DOHH2 (cell line): Measurements from ENCODE around the gene BBS9.

ENCODE experiments used
- H3F3A ChIP-seq: fragments of 200-600 bp; sonication (generic), shearing (Covaris generic); 2 replicates; pipeline ENCODE4 v1.6.0; 2016; ENCODE audit warnings: antibody characterized with exemption, mild to moderate bottlenecking; ENCODE audit not compliant: control insufficient read depth, insufficient read depth
- H3K27ac ChIP-seq: fragments of 200-600 bp; sonication (generic); 2 replicates; pipeline ENCODE4 v1.5.1; 2014; ENCODE audit warnings: low read depth, mild to moderate bottlenecking, low read length, moderate library complexity
- H3K27me3 ChIP-seq: fragments of 200-600 bp; sonication (generic); 2 replicates; pipeline ENCODE4 v1.6.1; 2014; ENCODE audit warnings: mild to moderate bottlenecking, low read length, mixed read lengths; ENCODE audit not compliant: control insufficient read depth
- H3K36me3 ChIP-seq: fragments of 200-600 bp; sonication (generic); 2 replicates; pipeline ENCODE4 v1.6.1; 2014; ENCODE audit warnings: mild to moderate bottlenecking, low read length, moderate library complexity, mixed read lengths; ENCODE audit not compliant: control insufficient read depth
- H3K4me1 ChIP-seq: fragments of 200-600 bp; sonication (generic); 2 replicates; pipeline ENCODE4 v1.6.1; 2014; ENCODE audit warnings: mild to moderate bottlenecking, low read length, mixed read lengths; ENCODE audit not compliant: control insufficient read depth
- H3K4me2 ChIP-seq: fragments of 200-600 bp; sonication (generic); 2 replicates; pipeline ENCODE4 v1.6.0; 2014; ENCODE audit warnings: mild to moderate bottlenecking, low read length, moderate library complexity
- H3K4me3 ChIP-seq: fragments of 200-600 bp; sonication (generic); 2 replicates; pipeline ENCODE4 v1.5.1; 2014; ENCODE audit warnings: mild to moderate bottlenecking, low read length, mixed read lengths
- H3K79me2 ChIP-seq: fragments of 200-600 bp; sonication (generic); 2 replicates; pipeline ENCODE4 v1.6.1; 2014; ENCODE audit warnings: mild to moderate bottlenecking, low read length, mixed read lengths; ENCODE audit not compliant: control insufficient read depth
- H3K9me2 ChIP-seq: fragments of 200-600 bp; sonication (generic); replicated peaks from 2 replicates; pipeline ENCODE4 v1.6.1; 2014; ENCODE audit warnings: mild to moderate bottlenecking, low read length, mixed read lengths; ENCODE audit not compliant: control insufficient read depth
- H3K9me3 ChIP-seq: fragments of 200-600 bp; sonication (generic); 2 replicates; pipeline ENCODE4 v1.6.1; 2014; ENCODE audit warnings: antibody characterized with exemption, low read length, mixed read lengths; ENCODE audit not compliant: control insufficient read depth, insufficient read depth
- H4K20me1 ChIP-seq: fragments of 200-600 bp; sonication (generic); 2 replicates; pipeline ENCODE4 v1.6.0; 2014; ENCODE audit warnings: low read depth, mild to moderate bottlenecking, antibody characterized with exemption, low read length, moderate library complexity; ENCODE audit not compliant: control insufficient read depth, insufficient read depth
- EZH2phosphoT487 ChIP-seq: fragments of 200-600 bp; sonication (generic); IDR thresholded peaks from 2 replicates; pipeline ENCODE4 v1.6.1; 2017; ENCODE audit warnings: borderline replicate concordance, mild to moderate bottlenecking, antibody characterized with exemption, low read length, moderate library complexity, mixed read lengths
- TF ChIP-seq, protein P1 (sequence below): fragments of 200-600 bp; sonication (generic); IDR thresholded peaks from one replicate; pipeline ENCODE4 v1.5.1; 2014; ENCODE audit warnings: antibody characterized with exemption, mild to moderate bottlenecking, low read depth, low read length; ENCODE audit not compliant: poor library complexity, severe bottlenecking

Gene BBS9

DNA sequence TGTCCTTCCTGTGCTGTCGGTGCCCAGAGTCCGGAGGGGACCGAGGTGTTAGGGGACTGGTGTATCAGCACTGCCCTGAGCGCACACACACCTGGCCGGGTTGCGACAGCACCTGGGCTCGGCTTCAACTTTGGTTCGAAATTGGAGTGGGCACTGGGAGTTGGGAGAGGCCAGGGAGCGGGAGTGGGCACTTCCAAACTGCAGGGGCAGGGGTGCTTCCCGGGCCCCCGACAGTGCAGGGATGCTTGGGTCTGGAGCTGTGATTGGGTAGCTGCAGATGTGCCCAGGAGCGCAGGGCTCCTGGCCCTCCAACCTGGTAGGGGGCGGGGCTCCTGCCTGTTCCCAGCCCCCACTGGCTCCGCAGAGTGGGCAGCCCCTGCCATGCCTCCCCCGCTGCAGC is 7.7 kb downstream of the BBS9 start:
- no peaks in the 10 kb centered on the region for H3K27me3 ChIP-seq
- no peaks in the 10 kb centered on the region for H4K20me1 ChIP-seq
- H3K9me2 ChIP-seq: no peaks in the 10 kb centered on the region
- H3K27ac ChIP-seq: no peak overlapping the region
- H3F3A ChIP-seq: no peaks in the 10 kb centered on the region
- H3K4me2 ChIP-seq: no peak overlapping the region
- no peaks in the 10 kb centered on the region for H3K36me3 ChIP-seq
- H3K9me3 ChIP-seq: peaks cover 7% of the 10 kb centered on the region
- H3K4me1 ChIP-seq: no peaks in the 10 kb centered on the region
- no peak for TF ChIP-seq EZH2phosphoT487
- TF ChIP-seq, protein P1, sequence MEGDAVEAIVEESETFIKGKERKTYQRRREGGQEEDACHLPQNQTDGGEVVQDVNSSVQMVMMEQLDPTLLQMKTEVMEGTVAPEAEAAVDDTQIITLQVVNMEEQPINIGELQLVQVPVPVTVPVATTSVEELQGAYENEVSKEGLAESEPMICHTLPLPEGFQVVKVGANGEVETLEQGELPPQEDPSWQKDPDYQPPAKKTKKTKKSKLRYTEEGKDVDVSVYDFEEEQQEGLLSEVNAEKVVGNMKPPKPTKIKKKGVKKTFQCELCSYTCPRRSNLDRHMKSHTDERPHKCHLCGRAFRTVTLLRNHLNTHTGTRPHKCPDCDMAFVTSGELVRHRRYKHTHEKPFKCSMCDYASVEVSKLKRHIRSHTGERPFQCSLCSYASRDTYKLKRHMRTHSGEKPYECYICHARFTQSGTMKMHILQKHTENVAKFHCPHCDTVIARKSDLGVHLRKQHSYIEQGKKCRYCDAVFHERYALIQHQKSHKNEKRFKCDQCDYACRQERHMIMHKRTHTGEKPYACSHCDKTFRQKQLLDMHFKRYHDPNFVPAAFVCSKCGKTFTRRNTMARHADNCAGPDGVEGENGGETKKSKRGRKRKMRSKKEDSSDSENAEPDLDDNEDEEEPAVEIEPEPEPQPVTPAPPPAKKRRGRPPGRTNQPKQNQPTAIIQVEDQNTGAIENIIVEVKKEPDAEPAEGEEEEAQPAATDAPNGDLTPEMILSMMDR: no peak
- no peak overlapping the region for H3K4me3 ChIP-seq
- H3K79me2 ChIP-seq: no peaks in the 10 kb centered on the region

DNA sequence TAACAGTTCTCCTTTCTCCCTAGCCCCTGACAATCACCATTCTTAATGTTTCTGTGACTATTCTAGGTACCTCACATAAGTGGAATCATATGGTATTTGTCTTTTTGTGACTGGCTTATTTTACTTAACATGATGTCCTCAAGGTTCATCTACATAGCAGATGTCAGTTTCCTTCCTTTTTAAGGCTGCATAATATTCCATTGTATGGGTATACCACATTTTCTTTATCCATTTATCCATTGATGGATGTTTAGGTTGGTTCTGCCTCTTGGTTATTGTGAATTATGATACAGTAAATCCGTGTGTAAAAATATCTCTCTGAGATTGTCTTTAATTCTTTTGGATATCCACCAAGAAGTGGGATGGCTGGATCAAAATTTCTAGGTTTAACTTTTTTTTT is 13.2 kb downstream of the BBS9 start:
- no peaks in the 10 kb centered on the region for H3K9me3 ChIP-seq
- H3K4me2 ChIP-seq: no peak overlapping the region
- H3F3A ChIP-seq: no peaks in the 10 kb centered on the region
- H3K4me3 ChIP-seq: no peak overlapping the region
- H3K27ac ChIP-seq: no peak overlapping the region
- TF ChIP-seq, protein P1: no peak
- no peak for TF ChIP-seq EZH2phosphoT487
- H3K79me2 ChIP-seq: no peaks in the 10 kb centered on the region
- no peaks in the 10 kb centered on the region for H3K9me2 ChIP-seq
- H3K36me3 ChIP-seq: no peaks in the 10 kb centered on the region
- H3K27me3 ChIP-seq: no peaks in the 10 kb centered on the region
- H3K4me1 ChIP-seq: no peaks in the 10 kb centered on the region
- H4K20me1 ChIP-seq: no peaks in the 10 kb centered on the region

DNA sequence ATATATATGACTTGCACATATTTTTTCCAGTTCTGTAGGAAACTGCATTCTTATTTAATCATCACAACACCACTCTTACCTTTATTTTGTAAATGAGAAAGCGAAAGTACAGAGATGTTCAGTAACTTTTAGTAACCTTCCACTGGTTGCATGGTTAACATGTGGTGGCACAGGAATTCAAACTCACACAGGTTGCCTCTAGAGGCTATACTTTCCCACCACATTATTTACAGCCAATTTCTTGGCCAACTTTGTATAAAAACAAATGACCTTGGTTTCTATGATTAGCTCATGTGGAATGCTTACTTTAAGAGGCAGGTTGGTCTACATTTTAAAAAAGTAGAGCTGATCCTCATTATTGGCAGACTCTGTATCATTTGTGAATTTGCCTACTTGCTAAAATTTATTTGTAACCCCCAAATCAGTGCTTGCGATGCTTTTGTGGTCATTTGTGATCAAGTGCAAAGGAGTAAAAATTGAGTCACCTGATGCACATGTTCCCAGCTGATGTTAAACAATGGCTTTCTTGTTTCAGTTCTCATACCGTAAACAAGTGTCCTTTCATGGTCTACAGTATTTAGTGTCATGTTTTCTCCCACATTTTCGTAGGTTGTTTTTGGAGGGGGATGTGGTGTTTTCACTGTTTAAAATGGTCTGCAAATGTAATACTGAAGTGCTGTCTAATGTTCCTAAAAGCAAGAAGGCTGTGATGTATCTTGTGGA is 14.8 kb downstream of the BBS9 start:
- H3K9me3 ChIP-seq: no peaks in the 10 kb centered on the region
- no peaks in the 10 kb centered on the region for H3F3A ChIP-seq
- no peak overlapping the region for H3K4me2 ChIP-seq
- H3K79me2 ChIP-seq: no peaks in the 10 kb centered on the region
- no peaks in the 10 kb centered on the region for H3K27me3 ChIP-seq
- H3K4me3 ChIP-seq: no peak overlapping the region
- no peak overlapping the region for H3K27ac ChIP-seq
- TF ChIP-seq, protein P1: no peak
- no peak for TF ChIP-seq EZH2phosphoT487
- no peaks in the 10 kb centered on the region for H3K36me3 ChIP-seq
- no peaks in the 10 kb centered on the region for H3K4me1 ChIP-seq
- H3K9me2 ChIP-seq: no peaks in the 10 kb centered on the region
- no peaks in the 10 kb centered on the region for H4K20me1 ChIP-seq
